GM12892 (cell line): ENCODE data around the gene CCR3.

Source experiments
- POLR2A ChIP-seq: IDR thresholded peaks from 2 replicates; pipeline ENCODE4 v1.6.1; 2011; ENCODE audit warnings: low read depth, low read length, control low read depth
- POLR2AphosphoS5 ChIP-seq: IDR thresholded peaks from 2 replicates; pipeline ENCODE4 v1.6.1; 2011; ENCODE audit warnings: low read depth, low read length, control low read depth
- TAF1 ChIP-seq: IDR thresholded peaks from 2 replicates; pipeline ENCODE4 v1.6.1; 2011; ENCODE audit warnings: low read depth, mild to moderate bottlenecking, control low read depth, low read length, borderline replicate concordance

GRCh38 chr3:46221391-46221790 is 20.9 kb upstream of the CCR3 start:
- TF ChIP-seq POLR2A (no peak), POLR2AphosphoS5 (no peak), TAF1 (no peak)
